DMS79 (cell line): ENCODE results near the gene SMYD1.
"Not testable (repeated sequence)": the region's sequence is repeated elsewhere in the genome, so short reads cannot be mapped to it uniquely, and the experiment has no call there.

Experiments
- DNase-seq: peaks from one replicate; lab custom pipeline; 2025; lab: John Stamatoyannopoulos, UW

Gene SMYD1

DNA sequence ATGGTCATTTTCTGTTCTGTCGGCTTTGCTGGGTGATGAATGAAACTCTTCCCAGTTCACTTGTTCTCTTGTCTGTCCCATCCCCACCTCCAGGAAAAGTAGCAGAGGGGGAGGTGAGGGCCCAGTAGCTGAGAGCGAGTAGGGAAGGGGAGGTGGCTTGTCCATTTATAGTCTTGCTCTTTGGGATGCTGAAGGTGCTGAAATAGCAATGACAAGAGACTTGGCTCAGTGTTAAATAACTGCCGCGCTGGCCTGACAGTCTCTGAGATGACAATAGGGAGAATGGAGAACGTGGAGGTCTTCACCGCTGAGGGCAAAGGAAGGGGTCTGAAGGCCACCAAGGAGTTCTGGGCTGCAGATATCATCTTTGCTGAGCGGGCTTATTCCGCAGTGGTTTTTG lies at the start of gene SMYD1:
SMYD1 (plus strand) TSS at position 228 of the 400 bp plus-strand sequence; CDS start at position 268, 40 bp downstream.
- DNase-seq = no peak

- DNase-seq = not testable (repeated sequence)
Observed at GRCh38 chr2:88018077-88018805, 49.4 kb upstream of the SMYD1 start.

- DNase-seq = no peak
Observed at GRCh38 chr2:88018909-88019308, 48.7 kb upstream of the SMYD1 start.

DNA sequence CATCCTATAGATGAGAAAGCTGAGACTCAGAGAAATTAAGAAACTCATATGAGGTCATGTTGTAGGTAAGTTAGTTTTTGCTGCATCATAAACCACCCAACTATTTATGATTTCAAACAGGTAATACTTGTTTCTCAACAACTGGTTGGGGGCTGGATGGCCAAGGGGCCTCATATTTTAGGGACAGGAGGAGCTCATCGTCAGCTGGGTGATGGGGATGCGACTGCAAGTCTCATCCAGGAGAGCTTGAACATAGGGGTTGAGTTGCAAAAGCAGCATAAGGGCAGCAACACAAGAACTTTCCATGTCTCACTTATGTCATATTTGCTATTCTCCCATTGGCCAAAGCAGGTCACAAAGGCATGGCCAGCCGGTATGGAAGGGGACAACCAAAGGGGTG lies 47.6 kb upstream of the SMYD1 start:
- no peak for DNase-seq

DNA sequence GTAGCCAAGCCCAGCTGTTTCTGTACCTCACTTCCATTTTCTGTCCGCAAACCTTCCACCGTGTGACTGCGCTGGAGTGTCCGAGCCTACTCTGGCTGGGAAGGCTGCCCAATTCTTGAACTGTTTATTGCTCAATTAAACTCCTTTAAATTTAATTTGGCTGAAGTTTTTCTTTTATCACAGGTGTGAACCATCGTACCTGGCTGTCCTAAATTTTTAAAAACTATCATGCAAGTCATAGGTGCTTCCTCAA lies 45.0 kb upstream of the SMYD1 start:
- no peak for DNase-seq

DNA sequence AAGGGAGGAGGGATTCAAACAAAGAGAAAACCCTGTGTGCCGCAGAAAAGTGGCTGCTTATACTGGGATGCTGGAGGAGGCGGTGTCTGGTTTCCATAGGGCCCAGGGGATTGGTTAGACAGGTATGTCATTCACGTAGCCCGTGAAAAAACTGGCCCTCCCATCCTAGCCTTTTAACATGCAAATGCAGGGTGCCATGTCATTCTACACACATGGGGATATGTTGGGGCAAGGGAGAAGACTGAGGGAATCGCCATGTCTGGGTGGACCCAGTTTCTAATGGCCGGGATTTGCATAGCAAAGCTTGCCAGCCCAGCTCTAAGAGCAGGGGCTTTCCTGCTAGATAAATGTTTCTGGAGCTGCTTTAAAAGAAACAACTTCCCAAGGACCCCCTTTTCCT lies 43.1 kb upstream of the SMYD1 start:
- DNase-seq = no peak

DNA sequence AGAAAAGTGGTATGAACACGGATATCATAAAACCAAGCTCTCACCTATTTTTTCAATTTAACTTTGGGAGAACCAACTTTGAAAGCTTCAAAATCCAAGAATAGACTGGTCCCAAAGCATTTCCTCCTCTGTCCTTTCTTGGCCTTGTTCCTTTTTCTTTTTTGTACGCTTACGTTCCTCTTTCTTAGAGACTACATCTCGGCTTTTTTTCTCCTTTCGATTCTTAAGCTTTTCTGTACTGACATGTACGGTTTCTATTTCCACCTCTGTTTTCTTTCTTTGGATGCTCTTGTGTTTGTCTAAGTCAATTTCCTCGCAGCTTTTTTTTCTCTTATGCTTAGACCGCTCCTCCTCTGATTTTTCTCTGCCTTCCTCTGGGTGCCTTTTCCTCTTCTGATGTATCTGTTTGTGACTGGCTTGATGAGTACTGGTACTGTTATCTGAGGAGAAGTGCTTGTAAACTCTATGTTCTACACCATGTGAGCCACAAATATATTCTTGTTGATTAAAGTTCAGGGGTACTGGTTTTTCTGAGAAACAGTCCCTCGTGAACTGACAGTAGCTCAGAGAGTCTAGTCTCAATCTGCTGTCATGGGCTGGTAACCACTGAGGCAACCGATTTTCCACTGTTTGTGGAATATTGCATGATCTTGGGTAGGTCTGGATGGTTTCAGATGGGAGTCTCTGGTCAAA lies 39.8 kb upstream of the SMYD1 start:
- no peak for DNase-seq

GRCh38 chr2:88028931-88029330 lies 38.7 kb upstream of the SMYD1 start:
- DNase-seq = no peak

GRCh38 chr2:88032070-88032702 lies 35.4 kb upstream of the SMYD1 start:
- no peak for DNase-seq

GRCh38 chr2:88036182-88036581 lies 31.4 kb upstream of the SMYD1 start:
- no peak for DNase-seq

DNA sequence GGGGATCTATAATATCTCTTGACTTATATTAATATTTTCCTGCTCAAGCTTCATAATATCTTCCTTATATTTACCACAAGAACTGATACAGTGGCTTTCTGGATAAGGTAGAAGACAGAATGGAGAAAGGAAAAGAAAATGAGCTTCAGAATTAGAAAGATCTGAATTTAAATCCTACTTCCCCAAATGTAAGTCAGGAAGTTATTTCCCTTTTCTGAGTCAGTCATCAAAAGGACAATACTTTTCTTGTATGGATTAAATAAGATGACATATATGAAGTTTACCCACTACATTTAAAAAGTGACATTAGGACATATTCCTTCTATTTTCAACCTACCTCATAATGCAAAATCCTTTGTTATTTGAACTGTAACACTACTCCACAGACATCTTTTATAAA lies 31.0 kb upstream of the SMYD1 start:
- no peak for DNase-seq

DNA sequence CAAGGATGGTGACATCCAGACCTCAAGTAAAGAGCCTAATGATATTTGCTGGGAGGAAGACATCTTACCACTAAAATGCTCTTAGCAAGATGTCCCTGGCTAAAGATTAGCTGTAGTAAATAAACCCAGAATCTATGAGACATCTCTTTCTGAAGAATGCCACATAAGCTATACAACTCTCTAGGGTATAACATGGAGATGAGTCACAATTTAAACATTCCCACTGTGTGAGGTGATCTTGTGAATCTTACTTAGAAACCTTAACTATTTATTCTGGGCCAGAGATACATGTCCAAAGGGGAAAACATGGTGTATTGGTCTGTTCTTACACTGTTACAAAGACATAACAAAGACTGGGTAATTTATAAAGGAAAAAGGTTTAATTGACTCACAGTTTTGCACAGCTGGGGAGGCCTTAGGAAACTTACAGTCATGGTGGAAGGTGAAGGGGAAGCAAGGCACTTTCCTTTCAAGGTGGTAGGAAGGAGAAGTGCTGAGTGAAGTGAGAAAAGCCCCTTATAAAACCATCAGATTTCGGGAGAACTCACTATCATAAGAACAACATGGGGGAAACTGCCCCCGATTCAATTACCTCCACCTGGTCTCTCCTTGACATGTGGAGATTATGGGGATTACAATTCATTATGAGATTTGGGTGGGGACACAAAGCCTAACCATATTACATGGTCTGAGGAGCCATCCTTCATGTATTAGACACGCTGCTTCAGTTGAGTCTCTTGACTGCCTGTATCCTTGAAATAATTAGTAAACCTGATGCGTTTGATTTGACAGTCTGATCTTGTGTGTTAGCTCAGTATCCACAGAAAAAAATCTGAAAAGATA lies 29.1 kb upstream of the SMYD1 start:
- no peak for DNase-seq

GRCh38 chr2:88042476-88042875 lies 25.1 kb upstream of the SMYD1 start:
- DNase-seq = no peak

GRCh38 chr2:88045561-88045960 lies 22.1 kb upstream of the SMYD1 start:
- DNase-seq = not testable (repeated sequence)

GRCh38 chr2:88048541-88048940 lies 19.1 kb upstream of the SMYD1 start:
- no peak for DNase-seq

GRCh38 chr2:88049622-88050021 lies 18.0 kb upstream of the SMYD1 start:
- DNase-seq = no peak

- no peak for DNase-seq
Observed at GRCh38 chr2:88051792-88052191, 15.8 kb upstream of the SMYD1 start.

DNA sequence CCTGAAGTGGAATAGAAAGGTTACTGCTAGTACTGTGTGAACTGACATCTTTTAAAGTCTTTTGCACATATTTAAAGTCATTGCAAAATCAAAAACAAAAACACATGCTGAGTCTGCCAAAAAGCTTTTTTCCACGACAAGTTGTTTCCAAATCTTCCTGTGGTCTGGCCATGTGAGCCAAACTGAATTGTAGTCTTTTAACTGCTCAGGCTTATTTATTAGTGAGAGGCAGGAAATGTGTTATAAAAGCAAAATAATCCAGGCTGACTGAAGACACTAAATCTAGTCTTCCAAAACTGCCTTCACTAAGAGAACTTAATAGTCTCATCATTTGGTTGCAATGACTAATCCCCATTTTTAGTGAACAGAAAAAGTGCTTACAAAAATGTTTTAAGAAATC lies 14.3 kb upstream of the SMYD1 start:
- DNase-seq = no peak

GRCh38 chr2:88053934-88054781 lies 13.5 kb upstream of the SMYD1 start:
- DNase-seq = no peak

DNA sequence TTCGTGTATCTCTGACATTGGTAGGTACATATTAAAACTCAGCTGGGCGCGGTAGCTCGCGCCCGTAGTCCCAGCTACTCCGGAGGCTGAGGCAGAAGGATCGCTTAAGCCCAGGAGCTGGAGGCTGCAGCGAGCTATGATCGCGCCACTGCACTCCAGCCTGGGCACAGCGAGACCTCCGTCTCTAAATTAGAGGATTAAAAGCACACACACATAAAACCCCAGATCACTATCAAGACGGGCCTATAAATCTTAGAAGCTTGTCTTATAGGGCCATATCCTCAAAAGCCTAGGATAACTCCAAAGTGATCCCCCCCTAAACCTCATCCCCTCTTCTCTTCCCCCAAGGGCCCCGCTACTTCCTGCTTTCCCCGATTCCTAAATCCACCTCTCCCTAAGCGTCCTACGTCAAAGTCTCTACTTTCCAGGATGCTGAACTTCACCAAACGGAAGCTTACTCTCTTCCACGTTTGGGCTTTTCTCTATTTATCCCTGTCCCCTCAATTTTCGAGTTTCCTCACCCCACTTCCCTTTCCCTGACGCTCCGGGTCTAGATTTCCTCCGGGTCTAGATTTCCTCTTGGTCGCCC lies 12.7 kb upstream of the SMYD1 start:
- DNase-seq = no peak
